ENCODE measurements around the gene SMIM32.

The SMIM32 gene

DNA sequence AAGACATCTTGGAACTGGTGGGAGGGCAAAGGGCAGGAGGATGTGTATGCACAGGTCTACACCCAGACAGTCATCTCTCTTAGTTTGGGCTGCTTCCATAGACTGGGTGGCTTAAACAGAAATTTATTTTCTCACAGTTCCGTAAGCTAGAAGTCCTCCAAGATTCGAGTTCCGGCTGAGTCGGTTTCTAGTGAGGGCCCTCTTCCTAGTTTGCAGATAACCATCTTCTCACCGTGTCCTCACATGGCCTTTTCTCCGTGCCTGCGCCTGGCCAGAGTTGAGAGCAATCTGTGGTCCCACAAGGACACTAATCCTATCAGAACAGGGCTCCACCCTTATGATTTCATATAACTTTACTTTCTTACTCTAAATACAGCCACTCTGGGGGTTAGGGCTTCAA lies 4.1 kb downstream of the SMIM32 start:
- ChIA-PET POLR2A (no interaction called here), CTCF (interaction anchor here (1.3 to 2.9 kb wide), 2 partner anchors 15 kb away, joined by 4 to 14 read pairs; no protein-coding TSS in a partner anchor)
- DNase-seq (ENCODE audit: low read depth, low spot score) = no peak
- no peak overlapping the region for H3K4me3 ChIP-seq (ENCODE audit: low read depth, low read length)
- TF ChIP-seq, protein P1, sequence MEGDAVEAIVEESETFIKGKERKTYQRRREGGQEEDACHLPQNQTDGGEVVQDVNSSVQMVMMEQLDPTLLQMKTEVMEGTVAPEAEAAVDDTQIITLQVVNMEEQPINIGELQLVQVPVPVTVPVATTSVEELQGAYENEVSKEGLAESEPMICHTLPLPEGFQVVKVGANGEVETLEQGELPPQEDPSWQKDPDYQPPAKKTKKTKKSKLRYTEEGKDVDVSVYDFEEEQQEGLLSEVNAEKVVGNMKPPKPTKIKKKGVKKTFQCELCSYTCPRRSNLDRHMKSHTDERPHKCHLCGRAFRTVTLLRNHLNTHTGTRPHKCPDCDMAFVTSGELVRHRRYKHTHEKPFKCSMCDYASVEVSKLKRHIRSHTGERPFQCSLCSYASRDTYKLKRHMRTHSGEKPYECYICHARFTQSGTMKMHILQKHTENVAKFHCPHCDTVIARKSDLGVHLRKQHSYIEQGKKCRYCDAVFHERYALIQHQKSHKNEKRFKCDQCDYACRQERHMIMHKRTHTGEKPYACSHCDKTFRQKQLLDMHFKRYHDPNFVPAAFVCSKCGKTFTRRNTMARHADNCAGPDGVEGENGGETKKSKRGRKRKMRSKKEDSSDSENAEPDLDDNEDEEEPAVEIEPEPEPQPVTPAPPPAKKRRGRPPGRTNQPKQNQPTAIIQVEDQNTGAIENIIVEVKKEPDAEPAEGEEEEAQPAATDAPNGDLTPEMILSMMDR (IDR thresholded peaks at IDR 0.05; ENCODE audit: insufficient read depth, low read length, missing control alignments) = no peak

DNA sequence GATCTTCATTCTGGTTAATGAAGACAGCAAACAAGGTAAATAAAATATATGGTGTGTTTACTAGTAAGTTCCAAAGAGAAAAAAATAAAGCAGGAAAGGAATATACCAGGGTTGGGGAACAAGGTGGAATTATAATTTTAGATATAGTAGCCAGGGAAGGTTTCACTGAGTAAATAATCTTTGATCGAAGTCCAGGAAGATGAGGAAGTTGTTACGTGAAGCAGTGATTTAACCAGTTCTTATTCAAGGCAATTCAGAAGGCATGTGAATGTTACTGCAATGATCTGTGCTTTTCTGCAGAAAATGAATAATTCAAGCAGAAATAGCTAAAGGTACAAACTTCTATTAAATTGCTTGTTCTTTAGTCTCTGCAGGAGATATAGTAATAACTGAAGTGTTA lies 6.2 kb downstream of the SMIM32 start:
- ChIA-PET CTCF (interaction anchor here (2.9 kb wide), 1 partner anchor 13 kb away, joined by 14 read pairs; no protein-coding TSS in a partner anchor), POLR2A (no interaction called here)
- DNase-seq (ENCODE audit: low read depth, low spot score) = no peak
- TF ChIP-seq, protein P1 (IDR thresholded peaks at IDR 0.05; ENCODE audit: insufficient read depth, low read length, missing control alignments) = no peak
- H3K4me3 ChIP-seq (ENCODE audit: low read depth, low read length) = no peak overlapping the region

DNA sequence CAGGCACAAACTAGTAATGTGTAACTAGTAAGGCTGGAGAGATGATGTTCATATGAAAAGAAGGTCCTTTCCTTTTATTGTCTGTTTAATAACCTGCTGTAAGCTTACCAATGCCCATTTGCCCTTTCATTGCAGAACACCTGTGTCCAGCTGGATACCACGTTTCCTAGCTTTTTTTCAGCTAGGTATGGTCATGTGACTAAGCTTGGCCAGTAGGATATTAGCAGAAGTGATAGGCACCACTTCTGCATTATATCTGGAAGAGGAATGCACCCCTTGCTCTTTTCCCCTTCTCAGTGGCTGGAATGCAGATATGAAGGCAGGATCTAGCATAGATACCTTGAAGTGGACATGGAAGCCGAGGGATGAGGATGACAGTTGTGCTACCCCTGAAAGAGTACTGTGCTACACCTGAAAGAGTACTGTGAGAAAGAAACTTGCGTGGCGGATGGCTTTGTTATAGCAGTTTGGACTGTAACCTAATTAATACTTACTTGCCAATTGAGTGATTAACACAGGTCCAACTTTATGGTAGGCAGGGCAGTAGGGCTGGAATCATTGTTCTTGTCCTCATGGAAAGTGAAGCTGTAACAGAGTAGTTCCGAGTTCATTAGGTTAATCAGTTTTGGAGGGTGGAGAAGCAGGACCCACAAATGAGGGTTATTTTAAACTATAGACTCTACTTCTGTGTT lies 6.8 kb downstream of the SMIM32 start:
- no peak overlapping the region for H3K4me3 ChIP-seq (ENCODE audit: low read depth, low read length)
- TF ChIP-seq, protein P1 (IDR thresholded peaks at IDR 0.05; ENCODE audit: insufficient read depth, low read length, missing control alignments) = no peak
- ChIA-PET POLR2A (no interaction called here), CTCF (interaction anchor here (1.3 to 2.9 kb wide), 2 partner anchors 12 to 104 kb away, joined by 3 to 14 read pairs; no protein-coding TSS in a partner anchor)
- no peak for DNase-seq (ENCODE audit: low read depth, low spot score)

DNA sequence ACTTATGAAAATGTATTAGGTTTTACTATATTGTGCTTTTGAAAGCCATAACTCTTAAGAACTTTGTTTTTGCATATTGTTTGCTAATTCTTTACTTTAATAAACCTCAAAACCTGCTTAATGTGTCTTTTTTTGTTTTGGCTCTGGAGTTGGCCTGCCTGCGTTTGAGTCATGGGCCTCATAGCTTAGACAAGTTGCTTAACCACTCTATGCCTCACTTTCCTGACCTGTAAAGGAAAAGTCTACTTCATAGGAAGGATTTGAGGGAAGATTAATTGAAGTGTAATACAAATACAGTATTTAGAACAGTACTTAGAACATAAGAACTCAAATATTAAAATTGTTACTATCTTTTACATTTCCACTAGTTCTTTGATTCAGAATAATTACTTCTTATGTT lies 10.3 kb downstream of the SMIM32 start:
- TF ChIP-seq, protein P1 (IDR thresholded peaks at IDR 0.05; ENCODE audit: insufficient read depth, low read length, missing control alignments) = no peak
- no peak for DNase-seq (ENCODE audit: low read depth, low spot score)
- CTCF ChIA-PET = interaction anchor here (1.7 to 3.0 kb wide), 2 partner anchors 8 to 14 kb away, joined by 5 to 19 read pairs; no protein-coding TSS in a partner anchor
- H3K4me3 ChIP-seq (ENCODE audit: low read depth, low read length) = no peak overlapping the region
- POLR2A ChIA-PET = no interaction called here

DNA sequence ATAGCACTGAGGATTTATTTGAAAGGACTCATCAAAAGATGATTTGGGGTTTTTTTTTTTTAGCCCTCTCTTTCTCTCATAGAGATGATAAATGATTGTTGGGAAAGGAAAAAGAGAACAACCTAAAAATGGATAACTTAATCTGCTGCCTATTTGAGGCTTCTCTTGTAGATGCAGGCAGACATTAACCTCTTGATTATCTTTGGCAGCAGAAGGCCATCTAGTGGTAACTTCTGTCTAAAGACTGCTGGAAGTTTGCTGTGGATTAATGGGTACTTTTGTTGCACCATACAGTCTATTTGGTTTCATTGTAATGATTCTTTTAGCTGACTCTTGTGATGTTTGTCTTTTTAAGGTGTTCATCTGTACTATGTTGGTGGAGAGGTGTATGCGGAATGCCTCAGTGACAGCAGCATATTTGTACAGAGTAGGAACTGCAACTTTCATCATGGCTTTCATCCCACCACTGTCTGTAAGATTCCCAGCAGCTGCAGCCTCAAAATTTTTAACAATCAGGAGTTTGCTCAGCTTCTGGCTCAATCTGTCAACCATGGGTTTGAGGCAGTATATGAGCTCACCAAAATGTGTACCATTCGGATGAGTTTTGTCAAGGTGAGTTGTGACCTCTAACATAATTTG lies 18.8 kb downstream of the SMIM32 start:
- TF ChIP-seq, protein P1 (IDR thresholded peaks at IDR 0.05; ENCODE audit: insufficient read depth, low read length, missing control alignments) = peak; percentile 71

DNA sequence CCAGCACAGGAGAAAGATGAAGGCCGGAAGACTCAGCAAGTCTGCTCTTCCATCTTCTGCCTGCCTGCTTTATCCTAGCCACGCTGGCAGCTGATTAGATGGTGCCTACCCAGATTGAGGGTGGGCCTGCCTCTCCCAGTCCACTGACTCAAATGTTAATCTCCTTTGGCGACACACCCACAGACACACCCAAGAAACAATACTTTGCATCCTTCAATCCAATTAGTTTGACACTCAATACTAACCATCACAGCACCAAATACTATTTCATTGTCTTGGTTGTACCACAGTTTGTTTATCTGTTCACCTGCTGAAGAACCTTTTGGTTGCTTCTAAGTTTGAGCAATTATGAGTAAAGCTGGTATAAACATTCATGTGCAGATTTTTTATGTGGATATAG lies 23.7 kb downstream of the SMIM32 start:
- POLR2A ChIA-PET = no interaction called here
- CTCF ChIA-PET = interaction anchor here (0.8 to 2.0 kb wide), 6 partner anchors 13 to 281 kb away, joined by 3 to 6 read pairs (median 4); no protein-coding TSS in a partner anchor
- H3K4me3 ChIP-seq (ENCODE audit: low read depth, low read length) = no peak overlapping the region
- no peak for DNase-seq (ENCODE audit: low read depth, low spot score)
- TF ChIP-seq, protein P1 (IDR thresholded peaks at IDR 0.05; ENCODE audit: insufficient read depth, low read length, missing control alignments) = no peak

More for the DNA sequence above, 18.8 kb downstream of the SMIM32 start:
- no peak overlapping the region for H3K4me3 ChIP-seq (ENCODE audit: low read depth, low read length)
- ChIA-PET CTCF (interaction anchor here (0.6 to 4.7 kb wide), 30 partner anchors 9 to 292 kb away, joined by 3 to 33 read pairs (median 4); partner anchors contain the start of gene TGFBI), POLR2A (no interaction called here)
- peak; percentile 37 for DNase-seq (ENCODE audit: low read depth, low spot score)
